ENCODE data around the gene DOCK1. TPM values are rescaled to one million over a fixed set of nuclear protein-coding genes. Genes with fewer than 3 reads are reported as not detected.
"Not testable (repeated sequence)": the region's sequence is repeated elsewhere in the genome, so short reads cannot be mapped to it uniquely, and the experiment has no call there.

The DOCK1 gene
- total RNA-seq, 1 experiment from 2014 or later: 82.2 TPM

GRCh38 chr10:127293640-127294039 lies 388.4 kb downstream of the DOCK1 start:
- POLR2A ChIA-PET: no interaction called here
- H3K4me3 ChIP-seq (ENCODE audit: low read depth, low read length): no peak overlapping the region
- Mint-ChIP-seq H3K27me3 (ENCODE audit: insufficient read depth, unreplicated experiment) (no peaks in the 10 kb centered on the region), H3K36me3 (ENCODE audit: insufficient read depth, unreplicated experiment) (peaks cover 14% of the 10 kb centered on the region), H3K4me1 (ENCODE audit: low read depth, unreplicated experiment) (no peaks in the 10 kb centered on the region), H3K4me3 (ENCODE audit: unreplicated experiment) (no peak overlapping the region), H3K9me3 (ENCODE audit: unreplicated experiment) (peaks cover 13% of the 10 kb centered on the region), H3K27ac (ENCODE audit: unreplicated experiment) (no peak overlapping the region)
- intact Hi-C loops (cut with micrococcal nuclease; ENCODE audit: unreplicated experiment): no loop called here
- no peaks in the 10 kb centered on the region for H3K27me3 ChIP-seq (replicated peaks; ENCODE audit: control insufficient read depth, insufficient read depth, low read length)
- CTCF ChIA-PET: no interaction called here
- DNase-seq: no peak
- BruUV-seq (replicated peaks): no TSS peak
- no peak for TF ChIP-seq CTCF (IDR thresholded peaks at IDR 0.05; ENCODE audit: insufficient read depth in 1 of 2, low read depth in 1 of 2, low read length in 1 of 2, severe bottlenecking in 1 of 2, unreplicated experiment in 1 of 2)
- H3K36me3 ChIP-seq (ENCODE audit: control insufficient read depth, insufficient read depth, low read length): no peaks in the 10 kb centered on the region
- no peaks in the 10 kb centered on the region for H3K9me3 ChIP-seq
- H3K4me1 ChIP-seq: no peaks in the 10 kb centered on the region

GRCh38 chr10:127296696-127297095 lies 391.5 kb downstream of the DOCK1 start:
- no peak for DNase-seq
- Mint-ChIP-seq H3K4me1 (ENCODE audit: low read depth, unreplicated experiment) (no peaks in the 10 kb centered on the region), H3K27ac (ENCODE audit: unreplicated experiment) (no peak overlapping the region), H3K27me3 (ENCODE audit: insufficient read depth, unreplicated experiment) (no peaks in the 10 kb centered on the region), H3K4me3 (ENCODE audit: unreplicated experiment) (no peak overlapping the region), H3K9me3 (ENCODE audit: unreplicated experiment) (no peaks in the 10 kb centered on the region), H3K36me3 (ENCODE audit: insufficient read depth, unreplicated experiment) (peaks cover 8% of the 10 kb centered on the region)
- Histone ChIP-seq H3K4me3 (ENCODE audit: low read depth, low read length) (no peak overlapping the region), H3K36me3 (ENCODE audit: control insufficient read depth, insufficient read depth, low read length) (no peaks in the 10 kb centered on the region), H3K27me3 (replicated peaks; ENCODE audit: control insufficient read depth, insufficient read depth, low read length) (no peaks in the 10 kb centered on the region), H3K4me1 (no peaks in the 10 kb centered on the region), H3K9me3 (no peaks in the 10 kb centered on the region)
- CTCF ChIA-PET: no interaction called here
- BruUV-seq (replicated peaks): no TSS peak
- intact Hi-C loops (cut with micrococcal nuclease; ENCODE audit: unreplicated experiment): no loop called here
- no peak for TF ChIP-seq CTCF (IDR thresholded peaks at IDR 0.05; ENCODE audit: insufficient read depth in 1 of 2, low read depth in 1 of 2, low read length in 1 of 2, severe bottlenecking in 1 of 2, unreplicated experiment in 1 of 2)
- POLR2A ChIA-PET: no interaction called here

GRCh38 chr10:127298381-127298780 lies 393.2 kb downstream of the DOCK1 start:
- Mint-ChIP-seq H3K9me3 (ENCODE audit: unreplicated experiment) (no peaks in the 10 kb centered on the region), H3K27ac (ENCODE audit: unreplicated experiment) (no peak overlapping the region), H3K4me1 (ENCODE audit: low read depth, unreplicated experiment) (no peaks in the 10 kb centered on the region), H3K36me3 (ENCODE audit: insufficient read depth, unreplicated experiment) (peaks cover 8% of the 10 kb centered on the region), H3K27me3 (ENCODE audit: insufficient read depth, unreplicated experiment) (no peaks in the 10 kb centered on the region), H3K4me3 (ENCODE audit: unreplicated experiment) (no peak overlapping the region)
- no peak overlapping the region for H3K4me3 ChIP-seq (ENCODE audit: low read depth, low read length)
- ChIA-PET POLR2A (no interaction called here), CTCF (no interaction called here)
- no peaks in the 10 kb centered on the region for H3K4me1 ChIP-seq
- BruUV-seq (replicated peaks): no TSS peak
- H3K27me3 ChIP-seq (replicated peaks; ENCODE audit: control insufficient read depth, insufficient read depth, low read length): no peaks in the 10 kb centered on the region
- intact Hi-C loops (cut with micrococcal nuclease; ENCODE audit: unreplicated experiment): no loop called here
- no peaks in the 10 kb centered on the region for H3K9me3 ChIP-seq
- no peak for TF ChIP-seq CTCF (IDR thresholded peaks at IDR 0.05; ENCODE audit: insufficient read depth in 1 of 2, low read depth in 1 of 2, low read length in 1 of 2, severe bottlenecking in 1 of 2, unreplicated experiment in 1 of 2)
- H3K36me3 ChIP-seq (ENCODE audit: control insufficient read depth, insufficient read depth, low read length): no peaks in the 10 kb centered on the region
- DNase-seq: no peak

GRCh38 chr10:127299192-127299591 lies 394.0 kb downstream of the DOCK1 start:
- H3K9me3 ChIP-seq; H3K4me3 ChIP-seq (ENCODE audit: low read depth, low read length); CTCF ChIA-PET; H3K27ac Mint-ChIP-seq (ENCODE audit: unreplicated experiment); POLR2A ChIA-PET; H3K4me1 ChIP-seq; H3K4me1 Mint-ChIP-seq (ENCODE audit: low read depth, unreplicated experiment); H3K36me3 ChIP-seq (ENCODE audit: control insufficient read depth, insufficient read depth, low read length); BruUV-seq (replicated peaks); DNase-seq; intact Hi-C loops (cut with micrococcal nuclease; ENCODE audit: unreplicated experiment); H3K27me3 ChIP-seq (replicated peaks; ENCODE audit: control insufficient read depth, insufficient read depth, low read length); H3K9me3 Mint-ChIP-seq (ENCODE audit: unreplicated experiment); H3K36me3 Mint-ChIP-seq (ENCODE audit: insufficient read depth, unreplicated experiment); H3K4me3 Mint-ChIP-seq (ENCODE audit: unreplicated experiment); H3K27me3 Mint-ChIP-seq (ENCODE audit: insufficient read depth, unreplicated experiment): not testable (repeated sequence)
